ENCODE measurements around the gene TSPAN7.

TSPAN7 gene

DNA sequence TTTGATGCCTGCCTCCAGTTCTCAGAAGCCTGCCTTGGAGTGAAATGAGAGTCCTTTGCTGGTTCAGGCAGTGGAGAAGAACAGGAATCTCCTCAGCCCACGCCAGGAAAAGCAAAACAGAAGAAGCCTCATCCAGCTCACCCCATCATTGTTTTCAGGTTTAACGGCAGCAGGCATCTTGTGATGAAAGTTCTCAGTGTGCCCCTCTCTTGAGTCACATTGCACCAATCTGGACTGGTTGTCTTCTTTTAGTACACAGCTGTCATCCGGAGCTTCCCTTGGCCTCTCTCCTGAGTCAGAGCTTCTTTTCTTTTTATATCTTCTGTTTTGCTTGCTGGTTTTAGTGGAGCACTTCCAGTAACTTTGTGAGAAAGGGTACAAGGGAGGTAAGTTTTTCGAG is 50.9 kb downstream of the TSPAN7 start:
- ChIA-PET POLR2A (no interaction called here), CTCF (no interaction called here)
- DNase-seq (ENCODE audit: low read depth, low spot score): no peak
- H3K4me3 ChIP-seq (ENCODE audit: low read depth, low read length): no peak overlapping the region
- TF ChIP-seq, protein P1, sequence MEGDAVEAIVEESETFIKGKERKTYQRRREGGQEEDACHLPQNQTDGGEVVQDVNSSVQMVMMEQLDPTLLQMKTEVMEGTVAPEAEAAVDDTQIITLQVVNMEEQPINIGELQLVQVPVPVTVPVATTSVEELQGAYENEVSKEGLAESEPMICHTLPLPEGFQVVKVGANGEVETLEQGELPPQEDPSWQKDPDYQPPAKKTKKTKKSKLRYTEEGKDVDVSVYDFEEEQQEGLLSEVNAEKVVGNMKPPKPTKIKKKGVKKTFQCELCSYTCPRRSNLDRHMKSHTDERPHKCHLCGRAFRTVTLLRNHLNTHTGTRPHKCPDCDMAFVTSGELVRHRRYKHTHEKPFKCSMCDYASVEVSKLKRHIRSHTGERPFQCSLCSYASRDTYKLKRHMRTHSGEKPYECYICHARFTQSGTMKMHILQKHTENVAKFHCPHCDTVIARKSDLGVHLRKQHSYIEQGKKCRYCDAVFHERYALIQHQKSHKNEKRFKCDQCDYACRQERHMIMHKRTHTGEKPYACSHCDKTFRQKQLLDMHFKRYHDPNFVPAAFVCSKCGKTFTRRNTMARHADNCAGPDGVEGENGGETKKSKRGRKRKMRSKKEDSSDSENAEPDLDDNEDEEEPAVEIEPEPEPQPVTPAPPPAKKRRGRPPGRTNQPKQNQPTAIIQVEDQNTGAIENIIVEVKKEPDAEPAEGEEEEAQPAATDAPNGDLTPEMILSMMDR (IDR thresholded peaks at IDR 0.05; ENCODE audit: insufficient read depth, low read length, missing control alignments): no peak

DNA sequence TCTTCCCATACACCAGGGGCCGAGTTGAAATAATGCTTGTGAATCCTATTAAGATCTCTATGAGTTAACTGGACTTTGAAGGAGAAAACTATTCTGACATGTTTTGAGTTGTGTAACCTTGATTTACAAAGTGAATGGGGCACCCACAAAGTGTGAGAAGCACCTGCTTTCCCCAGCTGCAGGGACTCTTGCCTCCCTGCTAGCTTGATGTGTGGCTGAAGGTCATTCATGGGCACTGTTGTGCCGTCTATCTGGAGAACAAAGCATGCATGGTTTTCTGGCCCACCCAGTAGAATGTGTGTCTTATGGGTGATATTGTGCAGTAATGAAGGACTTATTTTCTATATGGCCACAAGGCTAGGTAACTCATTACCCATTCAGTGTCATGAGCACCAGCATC is 53.1 kb downstream of the TSPAN7 start:
- no peak overlapping the region for H3K4me3 ChIP-seq (ENCODE audit: low read depth, low read length)
- TF ChIP-seq, protein P1 (IDR thresholded peaks at IDR 0.05; ENCODE audit: insufficient read depth, low read length, missing control alignments): no peak
- ChIA-PET POLR2A (no interaction called here), CTCF (no interaction called here)
- DNase-seq (ENCODE audit: low read depth, low spot score): no peak

DNA sequence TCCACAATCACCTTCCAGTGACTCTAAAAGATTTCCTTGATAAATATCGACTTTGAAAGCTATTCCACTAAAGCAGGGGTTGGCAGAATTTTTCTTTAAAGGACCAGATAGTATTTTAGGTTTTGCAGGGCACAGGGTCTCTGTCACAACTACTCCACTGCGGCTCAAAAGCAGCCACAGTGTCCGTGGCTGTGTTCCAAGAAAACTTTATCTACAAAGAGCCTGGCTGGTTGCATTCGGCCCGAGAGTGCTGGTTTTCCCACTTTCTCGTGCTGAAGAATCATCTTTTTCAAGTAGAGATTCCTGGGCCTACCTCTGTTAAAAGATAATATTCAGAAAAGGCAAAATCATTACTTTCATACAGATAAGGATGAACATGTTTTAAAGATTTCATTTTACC is 55.6 kb downstream of the TSPAN7 start:
- POLR2A ChIA-PET: no interaction called here

DNA sequence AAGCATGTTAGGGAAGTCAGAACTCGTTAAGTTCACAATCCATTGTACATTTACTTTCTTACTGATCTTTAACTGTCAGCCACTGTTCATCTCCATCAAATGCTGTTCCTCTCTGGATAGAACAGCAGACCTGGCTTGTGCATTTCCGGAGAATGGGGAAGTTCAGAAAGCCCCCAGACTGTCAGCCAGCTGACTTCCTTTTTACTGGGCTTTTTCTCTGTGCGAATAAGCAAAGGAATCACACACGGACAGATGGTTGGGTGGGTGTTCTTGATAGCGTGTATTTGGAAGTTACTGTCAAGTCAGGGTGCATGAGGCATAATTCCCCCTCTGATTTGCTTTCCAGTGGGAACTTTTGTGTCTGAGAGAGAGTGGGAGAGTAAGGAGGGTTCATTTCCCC is 56.8 kb downstream of the TSPAN7 start:
- TF ChIP-seq, protein P1 (IDR thresholded peaks at IDR 0.05; ENCODE audit: insufficient read depth, low read length, missing control alignments): no peak
- CTCF ChIA-PET: no interaction called here
- DNase-seq (ENCODE audit: low read depth, low spot score): no peak
- POLR2A ChIA-PET: no interaction called here
- no peak overlapping the region for H3K4me3 ChIP-seq (ENCODE audit: low read depth, low read length)

More for the DNA sequence above, 55.6 kb downstream of the TSPAN7 start:
- TF ChIP-seq, protein P1 (IDR thresholded peaks at IDR 0.05; ENCODE audit: insufficient read depth, low read length, missing control alignments): no peak
- DNase-seq (ENCODE audit: low read depth, low spot score): no peak
- no peak overlapping the region for H3K4me3 ChIP-seq (ENCODE audit: low read depth, low read length)
- CTCF ChIA-PET: interaction anchor here (0.8 kb wide), 1 partner anchor 11 kb away, joined by 3 read pairs; no protein-coding TSS in a partner anchor

DNA sequence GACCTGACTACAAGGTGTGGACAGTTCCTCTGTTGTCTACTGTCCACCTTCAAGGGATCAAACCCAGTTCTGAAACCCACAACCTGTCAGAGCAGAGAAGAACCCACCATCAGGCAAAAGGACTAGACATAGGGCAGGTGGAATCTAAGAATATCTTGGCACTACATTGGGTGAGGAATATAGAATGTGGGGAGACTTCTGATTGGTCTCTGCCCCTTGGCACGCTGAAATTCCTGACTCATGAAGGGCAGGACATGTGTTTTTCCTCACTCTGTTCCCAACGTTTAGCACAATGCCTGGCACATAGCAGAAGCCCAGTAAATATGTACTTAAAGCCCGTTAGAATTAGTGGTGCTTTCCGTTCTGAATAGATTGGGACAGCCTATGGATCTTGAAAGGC is 59.3 kb downstream of the TSPAN7 start:
- POLR2A ChIA-PET: no interaction called here
- no peak for DNase-seq (ENCODE audit: low read depth, low spot score)
- CTCF ChIA-PET: no interaction called here
- no peak overlapping the region for H3K4me3 ChIP-seq (ENCODE audit: low read depth, low read length)
- TF ChIP-seq, protein P1 (IDR thresholded peaks at IDR 0.05; ENCODE audit: insufficient read depth, low read length, missing control alignments): no peak

DNA sequence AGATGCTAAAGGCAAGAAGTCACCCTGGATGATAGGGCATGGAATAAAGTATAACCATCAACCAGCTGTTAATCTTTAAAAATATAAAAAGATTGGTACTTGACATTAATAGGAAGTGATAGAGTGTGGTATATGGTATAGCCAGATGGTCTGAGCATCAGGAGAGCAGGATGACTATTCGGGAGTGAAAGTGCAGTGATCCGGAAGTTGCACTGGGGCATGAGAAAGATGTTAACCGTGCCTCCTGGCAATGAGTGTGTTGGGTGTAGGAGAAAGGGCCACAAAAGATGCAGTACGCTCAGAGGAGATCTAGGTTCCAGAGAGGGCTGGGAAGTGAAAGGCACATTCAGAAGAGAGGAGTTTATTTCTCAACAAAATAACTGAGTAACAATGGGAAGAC is 65.0 kb downstream of the TSPAN7 start:
- ChIA-PET POLR2A (no interaction called here), CTCF (no interaction called here)
- no peak overlapping the region for H3K4me3 ChIP-seq (ENCODE audit: low read depth, low read length)
- TF ChIP-seq, protein P1 (IDR thresholded peaks at IDR 0.05; ENCODE audit: insufficient read depth, low read length, missing control alignments): no peak
- DNase-seq (ENCODE audit: low read depth, low spot score): no peak

All from AG04449 (cell line).